Neural cell (in vitro differentiated cells): Measurements from ENCODE around the gene SUFU. TPM values are rescaled to one million over a fixed set of nuclear protein-coding genes. Genes with fewer than 3 reads are reported as not detected.

Experiments
- H2AFZ ChIP-seq: fragments of 200-600, 300-800 bp; sonication (generic), shearing (Covaris generic); 2 replicates; pipeline ENCODE4 v1.6.0; 2014; ENCODE audit warnings: low read depth, mild to moderate bottlenecking, antibody characterized with exemption, low read length, moderate library complexity
- H3F3A ChIP-seq: fragments of 200-600 bp; shearing (Covaris generic); 2 replicates; pipeline ENCODE4 v1.6.1; 2016; ENCODE audit warnings: mild to moderate bottlenecking, moderate library complexity, mixed read lengths, antibody characterized with exemption, low read length; ENCODE audit not compliant: insufficient read depth, poor library complexity, severe bottlenecking
- H3K27ac ChIP-seq: fragments of 200-600, 300-800 bp; sonication (generic), shearing (Covaris generic); 2 replicates; pipeline ENCODE4 v1.5.1; 2014; ENCODE audit warnings: mild to moderate bottlenecking, low read length, moderate library complexity
- H3K27me3 ChIP-seq: fragments of 300-800, 200-600 bp; sonication (generic), shearing (Covaris generic); 2 replicates; pipeline ENCODE4 v1.6.0; 2014; ENCODE audit warnings: mild to moderate bottlenecking, low read depth, low read length, moderate library complexity; ENCODE audit not compliant: insufficient read depth
- H3K36me3 ChIP-seq: fragments of 300-800, 200-600 bp; sonication (generic), shearing (Covaris generic); 2 replicates; pipeline ENCODE4 v1.5.1; 2014; ENCODE audit warnings: mild to moderate bottlenecking, antibody characterized with exemption, low read length, moderate library complexity; ENCODE audit not compliant: insufficient read depth
- H3K4me2 ChIP-seq: fragments of 300-800, 200-600 bp; sonication (generic), shearing (Covaris generic); 2 replicates; pipeline ENCODE4 v1.6.0; 2014; ENCODE audit warnings: mild to moderate bottlenecking, low read length
- H3K4me3 ChIP-seq: fragments of 300-800, 200-600 bp; sonication (generic), shearing (Covaris generic); 2 replicates; pipeline ENCODE4 v1.5.1; 2014; ENCODE audit warnings: mild to moderate bottlenecking, low read length, moderate library complexity
- H3K79me2 ChIP-seq: fragments of 200-600 bp; shearing (Covaris generic); replicated peaks from 2 replicates; pipeline ENCODE4 v1.6.0; 2014; ENCODE audit warnings: mild to moderate bottlenecking, low read length, moderate library complexity; ENCODE audit not compliant: insufficient read depth
- H3K9ac ChIP-seq: fragments of 300-800, 200-600 bp; sonication (generic), shearing (Covaris generic); 2 replicates; pipeline ENCODE4 v1.6.1; 2016; ENCODE audit warnings: mild to moderate bottlenecking, low read length, mixed read lengths
- H3K9me2 ChIP-seq: fragments of 200-600 bp; shearing (Covaris generic); 2 replicates; pipeline ENCODE4 v1.6.1; 2016; ENCODE audit warnings: mild to moderate bottlenecking, low read length, mixed read lengths; ENCODE audit not compliant: insufficient read depth
- H3K9me3 ChIP-seq: fragments of 200-600, 300-800 bp; sonication (generic), shearing (Covaris generic); 2 replicates; pipeline ENCODE4 v1.6.1; 2016; ENCODE audit warnings: mild to moderate bottlenecking, mixed run types, low read length, moderate library complexity, mixed read lengths
- H4K20me1 ChIP-seq: fragments of 200-600 bp; shearing (Covaris generic); 2 replicates; pipeline ENCODE4 v1.6.1; 2016; ENCODE audit warnings: mild to moderate bottlenecking, mixed run types; ENCODE audit not compliant: insufficient read depth
- CTCF ChIP-seq: fragments of 450-650 bp; IDR thresholded peaks from 2 replicates; pipeline ENCODE4 v1.5.1; 2014; ENCODE audit warnings: antibody characterized with exemption, mild to moderate bottlenecking, moderate library complexity; ENCODE audit not compliant: poor library complexity, severe bottlenecking
- EP300 ChIP-seq: fragments of 450-650 bp; conservative IDR thresholded peaks from 2 replicates; pipeline ENCODE4 v1.6.1; 2014; ENCODE audit warnings: antibody characterized with exemption, mild to moderate bottlenecking, moderate library complexity; ENCODE audit not compliant: poor library complexity, severe bottlenecking
- EZH2 ChIP-seq: fragments of 200-600, 300-800 bp; shearing (Covaris generic), sonication (generic); IDR thresholded peaks from 2 replicates; pipeline ENCODE4 v1.6.1; 2014; ENCODE audit warnings: antibody characterized with exemption, low read length, borderline replicate concordance, mild to moderate bottlenecking; ENCODE audit not compliant: insufficient read depth, poor library complexity, severe bottlenecking
- MXI1 ChIP-seq: fragments of 450-650 bp; conservative IDR thresholded peaks from 2 replicates; pipeline ENCODE4 v1.6.1; 2014; ENCODE audit warnings: antibody characterized with exemption, mild to moderate bottlenecking; ENCODE audit not compliant: poor library complexity, severe bottlenecking
- POLR2AphosphoS5 ChIP-seq: IDR thresholded peaks from 2 replicates; pipeline ENCODE4 v1.6.1; 2012
- RAD21 ChIP-seq: fragments of 450-650 bp; conservative IDR thresholded peaks from 2 replicates; pipeline ENCODE4 v1.6.1; 2014; ENCODE audit warnings: antibody characterized with exemption, mild to moderate bottlenecking, moderate library complexity
- REST ChIP-seq: IDR thresholded peaks from 2 replicates; pipeline ENCODE4 v1.6.1; 2012; ENCODE audit warnings: borderline replicate concordance
- SMC3 ChIP-seq: fragments of 450-650 bp; conservative IDR thresholded peaks from 2 replicates; pipeline ENCODE4 v1.6.1; 2014; ENCODE audit warnings: antibody characterized with exemption, mild to moderate bottlenecking, moderate library complexity; ENCODE audit not compliant: poor library complexity
- TAF1 ChIP-seq: IDR thresholded peaks from 2 replicates; pipeline ENCODE4 v1.6.1; 2012; ENCODE audit warnings: low read depth
- polyA plus RNA-seq: library from polyadenylated mRNA; depleted of rRNA; stranded (reverse); fragments of >200 nt; gene quantifications from 2 replicates; pipeline ENCODE4 v1.2.3, GENCODE V29; 2014

Gene SUFU
- polyA plus RNA-seq, 1 donor from 2014 or later: 4.8 TPM

- no peak overlapping the region for H3K4me2 ChIP-seq
- no peaks in the 10 kb centered on the region for H3K79me2 ChIP-seq
- no peaks in the 10 kb centered on the region for H3K36me3 ChIP-seq
- H3K27ac ChIP-seq: no peak overlapping the region
- H3K9ac ChIP-seq: no peak overlapping the region
- no peak overlapping the region for H2AFZ ChIP-seq
- no peaks in the 10 kb centered on the region for H4K20me1 ChIP-seq
- H3F3A ChIP-seq: no peaks in the 10 kb centered on the region
- no peak overlapping the region for H3K4me3 ChIP-seq
- no peaks in the 10 kb centered on the region for H3K9me3 ChIP-seq
- no peaks in the 10 kb centered on the region for H3K9me2 ChIP-seq
- H3K27me3 ChIP-seq: no peaks in the 10 kb centered on the region
- no peak for TF ChIP-seq EP300
- TF ChIP-seq POLR2AphosphoS5: no peak
- no peak for TF ChIP-seq SMC3
- TF ChIP-seq CTCF: no peak
- TF ChIP-seq MXI1: no peak
- TF ChIP-seq RAD21: no peak
- no peak for TF ChIP-seq TAF1
Measured at GRCh38 chr10:102626026-102626685, 122.4 kb downstream of the SUFU start.

DNA sequence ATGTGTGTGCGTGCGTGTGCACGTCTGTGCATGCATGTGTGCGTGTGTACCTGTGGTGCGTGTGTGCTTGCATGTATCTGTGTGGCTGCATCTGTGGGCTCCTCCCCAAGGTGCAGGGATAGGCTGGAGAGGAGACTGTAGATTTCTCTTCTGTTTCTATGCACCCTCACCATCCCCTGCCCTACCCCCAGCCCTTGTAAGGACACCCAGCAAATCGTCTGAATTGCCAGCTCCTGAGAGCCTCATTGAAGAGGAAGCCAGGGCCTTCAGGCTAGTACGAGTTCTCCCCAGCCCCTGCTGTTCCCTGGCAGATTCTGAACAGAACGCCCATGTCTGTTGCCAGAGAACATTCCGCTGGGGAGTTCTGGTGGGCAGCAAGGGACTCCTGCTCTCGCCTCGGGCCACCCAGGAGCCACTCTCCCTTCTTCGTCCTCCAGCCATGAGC is 123.5 kb downstream of the SUFU start:
- H2AFZ ChIP-seq: no peak overlapping the region

More for the DNA sequence above, 123.5 kb downstream of the SUFU start:
- Histone ChIP-seq H3K9ac (no peak overlapping the region), H3K9me2 (no peaks in the 10 kb centered on the region), H3K27ac (no peak overlapping the region), H3K27me3 (no peaks in the 10 kb centered on the region), H3K9me3 (no peaks in the 10 kb centered on the region), H3K4me3 (no peak overlapping the region), H3K79me2 (no peaks in the 10 kb centered on the region), H3F3A (no peaks in the 10 kb centered on the region), H3K4me2 (no peak overlapping the region), H4K20me1 (no peaks in the 10 kb centered on the region), H3K36me3 (no peaks in the 10 kb centered on the region)
- no peak for TF ChIP-seq RAD21
- no peak for TF ChIP-seq MXI1
- no peak for TF ChIP-seq EZH2
- no peak for TF ChIP-seq SMC3
- no peak for TF ChIP-seq REST
- no peak for TF ChIP-seq EP300
- no peak for TF ChIP-seq CTCF
- no peak for TF ChIP-seq TAF1
- TF ChIP-seq POLR2AphosphoS5: no peak
